ENCODE data around the gene TBK1.

DNA sequence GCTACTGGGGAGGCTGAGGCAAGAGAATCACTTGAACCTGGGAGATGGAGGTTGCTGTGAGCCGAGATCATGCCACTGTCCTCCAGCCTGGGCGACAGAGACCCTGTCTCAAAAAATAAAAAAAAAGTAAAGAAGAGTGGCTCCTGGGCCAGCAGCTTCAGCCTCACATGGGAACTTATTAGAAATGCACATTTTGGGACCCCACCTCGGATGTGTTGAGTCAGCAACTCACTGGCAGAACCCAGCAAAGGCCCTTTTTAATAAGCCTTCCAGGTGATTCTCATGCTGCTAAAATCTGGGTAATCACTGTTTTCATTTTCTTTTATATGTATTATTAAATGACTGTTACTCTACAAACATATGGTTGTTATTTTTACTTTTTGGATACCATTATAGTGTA lies 41.6 kb downstream of the TBK1 start:
- no peak for TF ChIP-seq CTCF (IDR thresholded peaks at IDR 0.05)
- no peak for TF ChIP-seq POLR2A (IDR thresholded peaks at IDR 0.05)

Measured in ovary (tissue), 3 donors.